Measurements from ENCODE around the gene PPP1R15A. TPM values are rescaled to one million over a fixed set of nuclear protein-coding genes. Genes with fewer than 3 reads are reported as not detected.
A peak's percentile ranks its signal among the peaks of the same experiment; 100 is the strongest.

PPP1R15A gene
- total and polyA plus RNA-seq, 7 experiments from 2014 or later: 23.0 to 1,030 (median 66.8) TPM

DNA sequence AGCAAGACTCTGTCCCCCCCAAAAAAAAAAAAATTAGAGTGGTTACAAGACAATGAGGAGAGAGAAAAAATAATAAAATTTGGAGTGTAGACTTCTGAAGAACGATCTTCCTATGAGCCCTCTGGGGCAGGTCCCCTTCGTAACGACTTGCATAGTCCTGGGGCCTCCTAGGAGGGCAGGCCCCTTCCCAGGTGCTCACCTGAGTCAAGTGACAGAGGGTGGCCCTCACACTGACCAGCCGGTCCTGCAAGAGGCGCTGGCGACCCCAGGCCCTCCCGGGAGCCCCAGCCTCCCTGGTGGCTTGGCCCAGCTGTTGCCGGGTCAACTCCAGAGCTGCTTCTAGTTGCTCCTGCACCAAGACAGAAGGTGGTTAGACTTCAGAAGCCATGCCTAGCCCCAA is 18.7 kb upstream of the PPP1R15A start:
- Histone ChIP-seq H3K27ac (ENCODE audit: low read depth, low read length) (no peak overlapping the region), H3K4me3 (ENCODE audit: low read length) (no peak overlapping the region), H3K4me1 (ENCODE audit: control insufficient read depth in 2 of 2, insufficient read depth in 2 of 2, low read length in 2 of 2) (no peaks in the 10 kb centered on the region), H3K36me3 (ENCODE audit: control insufficient read depth in 2 of 3, insufficient read depth in 3 of 3, low read length in 3 of 3) (no peaks in the 10 kb centered on the region), H3K27me3 (ENCODE audit: control insufficient read depth in 2 of 2, insufficient read depth in 2 of 2, low read length in 2 of 2) (no peaks in the 10 kb centered on the region), H3K9me3 (ENCODE audit: control insufficient read depth in 2 of 3, low read length in 3 of 3) (no peaks in the 10 kb centered on the region)
- CTCF ChIA-PET: interaction anchor here (0.6 kb wide), 1 partner anchor 66 kb away, joined by 3 read pairs; no protein-coding TSS in a partner anchor
- Mint-ChIP-seq H3K27me3 (no peaks in the 10 kb centered on the region), H3K9me3 (no peaks in the 10 kb centered on the region), H3K27ac (no peak overlapping the region), H3K36me3 (no peaks in the 10 kb centered on the region), H3K4me3 (no peak overlapping the region), H3K4me1 (no peaks in the 10 kb centered on the region)
- intact Hi-C loops (cut with micrococcal nuclease): no loop called here
- DNase-seq: no peak
- POLR2A ChIA-PET: no interaction called here
- no peak for ATAC-seq

DNA sequence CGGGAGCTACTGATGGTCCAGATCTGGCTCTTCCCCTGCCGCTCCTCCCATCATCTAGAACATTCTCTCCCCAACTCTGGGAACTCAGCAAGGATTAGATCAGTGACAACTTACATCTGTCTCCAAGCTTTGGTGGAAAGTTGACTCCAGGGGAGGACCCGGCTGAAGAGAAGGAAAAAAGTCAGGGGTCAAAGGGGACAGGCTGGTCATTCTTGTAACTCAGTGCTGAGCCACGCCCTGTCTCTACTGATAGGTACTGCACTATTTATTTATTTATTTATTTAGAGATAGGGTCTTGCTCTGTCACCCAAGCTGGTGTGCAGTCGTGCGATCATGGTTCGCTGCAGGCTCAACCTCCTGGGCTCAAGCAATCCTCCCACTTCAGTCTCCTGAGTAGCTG is 18.1 kb upstream of the PPP1R15A start:
- no peak overlapping the region for H3K27ac Mint-ChIP-seq
- no peaks in the 10 kb centered on the region for H3K36me3 Mint-ChIP-seq
- Histone ChIP-seq H3K27ac (ENCODE audit: low read depth, low read length) (no peak overlapping the region), H3K4me1 (ENCODE audit: control insufficient read depth in 2 of 2, insufficient read depth in 2 of 2, low read length in 2 of 2) (no peaks in the 10 kb centered on the region), H3K27me3 (ENCODE audit: control insufficient read depth in 2 of 2, insufficient read depth in 2 of 2, low read length in 2 of 2) (no peaks in the 10 kb centered on the region), H3K36me3 (ENCODE audit: control insufficient read depth in 2 of 3, insufficient read depth in 3 of 3, low read length in 3 of 3) (no peaks in the 10 kb centered on the region), H3K9me3 (ENCODE audit: control insufficient read depth in 2 of 3, low read length in 3 of 3) (no peaks in the 10 kb centered on the region), H3K4me3 (ENCODE audit: low read length) (no peak overlapping the region)
- H3K9me3 Mint-ChIP-seq: no peaks in the 10 kb centered on the region
- no peak for DNase-seq
- ChIA-PET POLR2A (no interaction called here), CTCF (no interaction called here)
- no peak overlapping the region for H3K4me3 Mint-ChIP-seq
- no peaks in the 10 kb centered on the region for H3K27me3 Mint-ChIP-seq
- intact Hi-C loops (cut with micrococcal nuclease): no loop called here
- ATAC-seq: no peak
- peaks cover 0 to 3% (median 0%) of the 10 kb centered on the region in 7 donors for H3K4me1 Mint-ChIP-seq

DNA sequence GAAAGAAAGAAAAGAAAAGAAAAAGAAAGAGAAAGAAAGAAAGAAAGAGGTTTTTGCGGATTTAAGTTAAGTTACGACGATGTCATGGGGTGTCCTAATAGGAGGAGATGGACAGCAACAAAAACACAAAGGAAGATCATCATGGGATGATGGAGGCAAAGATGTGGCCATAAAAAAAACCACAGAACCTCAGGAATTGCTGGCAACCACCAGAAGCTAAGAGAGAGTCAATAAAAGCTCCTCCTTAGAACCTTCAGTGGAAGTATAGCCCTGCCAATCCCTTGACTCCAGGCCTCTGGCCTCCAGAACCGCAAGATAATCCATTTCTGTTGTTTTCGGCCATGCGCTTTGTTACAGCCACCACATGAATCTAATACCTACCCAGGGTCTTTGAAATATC is 15.3 kb upstream of the PPP1R15A start:
- H3K4me3 Mint-ChIP-seq: no peak overlapping the region
- no peak for ATAC-seq
- peaks cover 0 to 8% (median 0%) of the 10 kb centered on the region in 7 donors for H3K4me1 Mint-ChIP-seq
- H3K27ac ChIP-seq (ENCODE audit: low read depth, low read length): no peak overlapping the region
- no peaks in the 10 kb centered on the region for H3K9me3 Mint-ChIP-seq
- H3K4me1 ChIP-seq (ENCODE audit: control insufficient read depth in 2 of 2, insufficient read depth in 2 of 2, low read length in 2 of 2): no peaks in the 10 kb centered on the region
- CTCF ChIA-PET: no interaction called here
- H3K36me3 ChIP-seq (ENCODE audit: control insufficient read depth in 2 of 3, insufficient read depth in 3 of 3, low read length in 3 of 3): no peaks in the 10 kb centered on the region
- intact Hi-C loops (cut with micrococcal nuclease): no loop called here
- H3K36me3 Mint-ChIP-seq: no peaks in the 10 kb centered on the region
- no peaks in the 10 kb centered on the region for H3K9me3 ChIP-seq (ENCODE audit: control insufficient read depth in 2 of 3, low read length in 3 of 3)
- no peaks in the 10 kb centered on the region for H3K27me3 ChIP-seq (ENCODE audit: control insufficient read depth in 2 of 2, insufficient read depth in 2 of 2, low read length in 2 of 2)
- H3K27ac Mint-ChIP-seq: no peak overlapping the region
- no peak for DNase-seq
- no peak overlapping the region for H3K4me3 ChIP-seq (ENCODE audit: low read length)
- no peaks in the 10 kb centered on the region for H3K27me3 Mint-ChIP-seq
- POLR2A ChIA-PET: interaction anchor here (0.5 to 0.7 kb wide), 2 partner anchors 30 to 595 kb away, joined by 3 read pairs; partner anchors contain the start of gene PIH1D1

DNA sequence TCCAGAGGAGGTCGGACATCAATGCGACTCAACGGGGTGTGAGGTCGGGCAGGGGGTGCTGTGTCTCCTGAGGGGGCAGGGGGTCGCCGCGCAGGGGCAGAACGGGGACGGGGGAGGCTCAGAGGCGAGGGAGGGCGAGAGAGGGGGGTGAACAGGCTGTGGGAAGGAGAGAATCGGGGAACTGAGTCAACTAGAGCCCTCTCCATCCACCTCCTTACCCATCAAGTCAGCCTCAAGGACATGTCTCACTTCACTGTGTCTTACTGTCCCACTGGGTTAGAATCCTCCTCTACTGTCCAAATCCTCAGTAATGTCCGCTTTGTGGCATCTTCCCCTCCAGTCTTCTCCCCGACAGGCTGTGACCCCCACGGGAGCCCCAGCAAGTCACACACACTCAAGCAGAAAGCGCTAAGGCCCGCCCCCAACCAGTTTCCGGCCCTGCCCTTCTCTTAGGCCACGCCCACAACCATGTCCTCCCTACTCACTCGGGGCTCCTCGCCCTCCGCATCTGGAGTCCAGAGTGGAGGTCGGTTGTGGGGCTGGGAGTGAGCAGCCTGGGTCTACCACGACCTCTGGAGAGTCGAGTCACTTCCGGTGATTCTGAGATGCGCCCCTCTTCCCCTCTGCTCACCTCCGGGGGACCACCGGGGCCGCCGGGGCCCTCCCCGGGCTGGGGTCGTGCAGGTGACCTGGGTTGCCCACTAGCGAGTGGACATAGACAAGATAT is 13.1 kb upstream of the PPP1R15A start:
- ChIA-PET CTCF (interaction anchor here (1.0 to 1.5 kb wide), 2 partner anchors 16 to 111 kb away, joined by 3 to 5 read pairs; no protein-coding TSS in a partner anchor), POLR2A (no interaction called here)
- peak overlapping the region; percentile 90 to 99 (median 94) for H3K4me3 Mint-ChIP-seq
- Histone ChIP-seq H3K9me3 (ENCODE audit: control insufficient read depth in 2 of 3, low read length in 3 of 3) (no peaks in the 10 kb centered on the region), H3K4me3 (ENCODE audit: low read length) (peak overlapping the region; percentile 48), H3K4me1 (ENCODE audit: control insufficient read depth in 2 of 2, insufficient read depth in 2 of 2, low read length in 2 of 2) (no peaks in the 10 kb centered on the region), H3K27ac (ENCODE audit: low read depth, low read length) (peak overlapping the region; percentile 56), H3K27me3 (ENCODE audit: control insufficient read depth in 2 of 2, insufficient read depth in 2 of 2, low read length in 2 of 2) (no peaks in the 10 kb centered on the region), H3K36me3 (ENCODE audit: control insufficient read depth in 2 of 3, insufficient read depth in 3 of 3, low read length in 3 of 3) (no peaks in the 10 kb centered on the region)
- DNase-seq (peak; percentile 54 to 83 (median 77)), ATAC-seq (peak; percentile 87)
- no peaks in the 10 kb centered on the region for H3K36me3 Mint-ChIP-seq
- H3K9me3 Mint-ChIP-seq: no peaks in the 10 kb centered on the region
- H3K27me3 Mint-ChIP-seq: no peaks in the 10 kb centered on the region
- intact Hi-C loops (cut with micrococcal nuclease): loop anchor here (1.0 to 2.0 kb wide), 3 partner anchors 13 to 106 kb away; partner anchors contain the start of genes PPP1R15A (in 2 of the 2), FTL (in 1 of the 2) and NUCB1 (in 1 of the 2)
- peak overlapping the region; percentile 7 to 94 (median 91) for H3K27ac Mint-ChIP-seq
- H3K4me1 Mint-ChIP-seq: peaks cover 0 to 8% (median 0%) of the 10 kb centered on the region in 7 donors

DNA sequence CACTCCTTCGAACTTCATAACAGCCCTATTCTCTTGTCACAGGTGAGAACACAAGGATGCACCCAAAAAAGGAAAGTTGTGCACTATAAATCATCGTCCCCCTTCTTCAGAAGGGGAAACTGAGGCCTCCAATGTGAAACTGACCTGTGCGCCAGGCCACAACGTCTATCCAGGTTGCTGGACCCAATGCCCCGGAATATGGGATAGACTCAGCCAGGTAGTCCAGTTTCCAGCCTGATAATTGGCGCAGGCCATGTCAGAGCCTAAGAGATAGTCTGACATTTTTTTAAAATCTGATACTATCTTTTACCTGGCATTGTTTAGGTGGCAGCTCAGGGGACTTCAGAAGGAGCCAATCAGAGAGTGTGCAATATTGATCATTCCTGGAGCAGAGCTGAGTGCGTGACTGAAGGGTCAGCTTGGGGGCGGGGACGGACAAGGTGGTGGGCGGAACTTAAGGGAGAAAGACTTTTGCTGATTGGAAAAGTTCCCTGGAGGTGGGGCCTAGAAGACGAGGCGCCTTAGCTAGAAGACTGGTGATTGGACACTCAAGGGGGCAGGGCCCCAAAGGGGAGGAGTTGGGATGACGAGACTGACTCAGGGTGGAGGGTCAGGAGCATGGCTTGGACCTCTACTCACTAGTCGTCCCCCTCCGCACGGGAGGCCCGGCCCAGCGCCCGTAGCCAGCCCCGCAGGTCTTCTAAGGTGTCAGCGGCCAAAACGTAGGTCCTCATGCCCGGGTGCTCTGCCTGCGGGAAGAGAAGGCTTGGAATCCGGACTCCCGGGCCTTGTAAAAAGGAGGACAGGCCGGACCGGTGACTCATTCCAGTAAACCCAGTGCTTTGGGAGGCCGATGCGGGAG is 12.3 kb upstream of the PPP1R15A start:
- H3K27me3 Mint-ChIP-seq: no peaks in the 10 kb centered on the region
- no peaks in the 10 kb centered on the region for H3K4me1 ChIP-seq (ENCODE audit: control insufficient read depth in 2 of 2, insufficient read depth in 2 of 2, low read length in 2 of 2)
- intact Hi-C loops (cut with micrococcal nuclease): loop anchor here in 1 of 2 donors (2.0 kb wide), 1 partner anchor 105 kb away; the partner anchor contains the start of gene FTL
- H3K9me3 ChIP-seq (ENCODE audit: control insufficient read depth in 2 of 3, low read length in 3 of 3): no peaks in the 10 kb centered on the region
- no peaks in the 10 kb centered on the region for H3K36me3 ChIP-seq (ENCODE audit: control insufficient read depth in 2 of 3, insufficient read depth in 3 of 3, low read length in 3 of 3)
- peak overlapping the region; percentile 56 for H3K27ac ChIP-seq (ENCODE audit: low read depth, low read length)
- no peaks in the 10 kb centered on the region for H3K9me3 Mint-ChIP-seq
- no peaks in the 10 kb centered on the region for H3K27me3 ChIP-seq (ENCODE audit: control insufficient read depth in 2 of 2, insufficient read depth in 2 of 2, low read length in 2 of 2)
- peaks cover 0 to 8% (median 0%) of the 10 kb centered on the region in 7 donors for H3K4me1 Mint-ChIP-seq
- peak overlapping the region in 3 of 9 donors; percentile 27 to 78 (median 75) for H3K27ac Mint-ChIP-seq
- ChIA-PET CTCF (no interaction called here), POLR2A (interaction anchor here (0.6 to 0.9 kb wide), 2 partner anchors 26 to 105 kb away, joined by 3 to 5 read pairs; partner anchors contain the start of gene FTL)
- DNase-seq (no peak), ATAC-seq (peak; percentile 46)
- H3K4me3 ChIP-seq (ENCODE audit: low read length): peak overlapping the region; percentile 48
- peak overlapping the region in 9 of 10 donors; percentile 25 to 99 (median 90) for H3K4me3 Mint-ChIP-seq
- H3K36me3 Mint-ChIP-seq: no peaks in the 10 kb centered on the region

DNA sequence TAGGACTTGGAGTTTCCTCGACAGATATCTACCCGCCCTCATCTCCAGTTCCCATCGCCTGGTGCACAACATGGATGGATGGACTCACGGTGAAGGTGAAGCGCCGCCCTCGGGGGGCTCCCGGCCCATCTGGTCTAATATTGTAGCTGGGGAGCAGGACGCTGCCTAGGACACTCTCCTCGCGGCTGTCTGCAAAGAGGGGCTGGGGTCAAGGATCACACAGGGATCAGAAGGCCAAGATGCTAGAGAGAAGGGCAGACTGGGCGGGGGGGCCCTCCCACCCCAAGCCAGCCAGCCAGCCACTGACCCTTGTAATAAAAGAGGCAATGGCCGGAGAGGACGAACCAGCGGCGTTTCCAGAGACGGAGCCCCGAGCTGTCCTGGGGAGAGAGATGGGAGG is 10.9 kb upstream of the PPP1R15A start:
- Mint-ChIP-seq H3K4me3 (peak overlapping the region in 1 of 10 donors; percentile 59), H3K36me3 (no peaks in the 10 kb centered on the region), H3K27ac (peak overlapping the region in 1 of 9 donors; percentile 11), H3K27me3 (peaks cover 0 to 3% (median 0%) of the 10 kb centered on the region in 5 donors), H3K9me3 (no peaks in the 10 kb centered on the region), H3K4me1 (peaks cover 0 to 8% (median 0%) of the 10 kb centered on the region in 7 donors)
- DNase-seq (no peak), ATAC-seq (no peak)
- Histone ChIP-seq H3K9me3 (ENCODE audit: control insufficient read depth in 2 of 3, low read length in 3 of 3) (no peaks in the 10 kb centered on the region), H3K4me3 (ENCODE audit: low read length) (no peak overlapping the region), H3K27me3 (ENCODE audit: control insufficient read depth in 2 of 2, insufficient read depth in 2 of 2, low read length in 2 of 2) (no peaks in the 10 kb centered on the region), H3K27ac (ENCODE audit: low read depth, low read length) (no peak overlapping the region), H3K4me1 (ENCODE audit: control insufficient read depth in 2 of 2, insufficient read depth in 2 of 2, low read length in 2 of 2) (no peaks in the 10 kb centered on the region), H3K36me3 (ENCODE audit: control insufficient read depth in 2 of 3, insufficient read depth in 3 of 3, low read length in 3 of 3) (no peaks in the 10 kb centered on the region)
- ChIA-PET POLR2A (interaction anchor here (0.9 kb wide), 1 partner anchor 11 kb away, joined by 5 read pairs; the partner anchor contains the start of gene PPP1R15A), CTCF (no interaction called here)
- intact Hi-C loops (cut with micrococcal nuclease): no loop called here

Measured in naive thymus-derived CD4-positive, alpha-beta T cell (primary cell).